ENCODE results near the gene GPBP1.

DNA sequence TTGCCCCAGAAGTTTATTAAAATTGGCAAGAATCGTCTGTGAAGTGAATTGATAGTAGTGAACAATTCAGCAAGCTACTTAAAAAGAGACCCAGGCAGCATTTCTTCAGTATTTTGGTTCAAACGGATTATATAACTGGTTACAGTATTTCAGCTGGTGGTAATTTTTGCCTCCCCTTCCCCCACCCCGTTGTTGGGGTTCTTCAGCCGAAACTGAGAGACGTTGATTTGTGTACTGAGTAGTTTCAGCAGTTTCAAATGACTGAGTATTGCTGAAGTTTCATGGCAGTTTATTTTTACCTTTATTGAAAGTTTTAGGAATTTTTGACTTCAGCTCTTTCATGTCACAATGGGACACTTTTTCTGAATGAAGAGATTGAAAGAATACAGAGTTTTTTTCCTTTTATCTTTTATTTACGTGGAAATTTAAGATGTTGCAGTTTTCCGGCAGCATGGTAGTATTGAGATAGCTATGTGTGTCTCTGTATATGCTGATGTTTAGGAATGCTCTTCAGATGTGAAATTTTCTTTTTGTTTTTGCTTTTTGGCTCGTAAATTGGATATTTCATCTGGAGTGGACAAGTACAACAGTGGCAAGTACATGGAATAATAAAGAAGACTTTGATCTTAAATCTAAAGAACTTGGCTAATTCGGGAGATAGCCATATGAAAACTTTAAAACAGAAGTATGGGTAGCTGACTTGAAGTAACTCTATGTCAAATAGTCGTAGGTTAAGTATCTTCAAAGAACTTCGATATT, 1.9 kb downstream of the GPBP1 start:
- TF ChIP-seq, protein P1, sequence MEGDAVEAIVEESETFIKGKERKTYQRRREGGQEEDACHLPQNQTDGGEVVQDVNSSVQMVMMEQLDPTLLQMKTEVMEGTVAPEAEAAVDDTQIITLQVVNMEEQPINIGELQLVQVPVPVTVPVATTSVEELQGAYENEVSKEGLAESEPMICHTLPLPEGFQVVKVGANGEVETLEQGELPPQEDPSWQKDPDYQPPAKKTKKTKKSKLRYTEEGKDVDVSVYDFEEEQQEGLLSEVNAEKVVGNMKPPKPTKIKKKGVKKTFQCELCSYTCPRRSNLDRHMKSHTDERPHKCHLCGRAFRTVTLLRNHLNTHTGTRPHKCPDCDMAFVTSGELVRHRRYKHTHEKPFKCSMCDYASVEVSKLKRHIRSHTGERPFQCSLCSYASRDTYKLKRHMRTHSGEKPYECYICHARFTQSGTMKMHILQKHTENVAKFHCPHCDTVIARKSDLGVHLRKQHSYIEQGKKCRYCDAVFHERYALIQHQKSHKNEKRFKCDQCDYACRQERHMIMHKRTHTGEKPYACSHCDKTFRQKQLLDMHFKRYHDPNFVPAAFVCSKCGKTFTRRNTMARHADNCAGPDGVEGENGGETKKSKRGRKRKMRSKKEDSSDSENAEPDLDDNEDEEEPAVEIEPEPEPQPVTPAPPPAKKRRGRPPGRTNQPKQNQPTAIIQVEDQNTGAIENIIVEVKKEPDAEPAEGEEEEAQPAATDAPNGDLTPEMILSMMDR (conservative IDR thresholded peaks at IDR 0.05 in 1 of 2, IDR thresholded peaks at IDR 0.05 in 1 of 2; ENCODE audit: low read depth in 1 of 2, low read length in 2 of 2), result no peak
- TF ChIP-seq EZH2 (IDR thresholded peaks at IDR 0.05; ENCODE audit: low read length, missing control alignments), result no peak
